Liver (tissue), 9 donors: ENCODE data around the gene MKNK1. TPM values are rescaled to one million over a fixed set of nuclear protein-coding genes. Genes with fewer than 3 reads are reported as not detected.

Experiments used
- DNase-seq: peaks from one replicate; pipeline ENCODE4 v3.0.0-alpha.2; 2017; ENCODE audit warnings: low spot score
- H3K27ac ChIP-seq, 2 donors: one replicate each; pipeline ENCODE4 v1.7.0; 2013; ENCODE audit warnings: inconsistent platforms in 2 of 2, low read length in 2 of 2, control low read depth in 1 of 2, low read depth in 1 of 2, mild to moderate bottlenecking in 1 of 2
- H3K27me3 ChIP-seq, 4 donors: one replicate each; pipeline versions ENCODE4 v1.6.1 to v1.7.0; 2013; ENCODE audit warnings: low read length in 3 of 4, inconsistent platforms in 1 of 4, mild to moderate bottlenecking in 1 of 4, moderate library complexity in 1 of 4; ENCODE audit not compliant: control insufficient read depth in 4 of 4, insufficient read depth in 4 of 4
- H3K36me3 ChIP-seq, 4 donors: one replicate each; pipeline versions ENCODE4 v1.6.1 to v1.7.0; 2013; ENCODE audit warnings: low read length in 3 of 4, mild to moderate bottlenecking in 3 of 4, low read depth in 1 of 4, moderate library complexity in 1 of 4; ENCODE audit not compliant: control insufficient read depth in 4 of 4, insufficient read depth in 3 of 4
- H3K4me1 ChIP-seq, 4 donors: one replicate each; pipeline versions ENCODE4 v1.6.1 to v1.7.0; 2013; ENCODE audit warnings: low read length in 3 of 4, mild to moderate bottlenecking in 3 of 4, moderate library complexity in 1 of 4; ENCODE audit not compliant: control insufficient read depth in 4 of 4, insufficient read depth in 4 of 4
- H3K4me3 ChIP-seq, 3 donors: one replicate each; pipeline versions ENCODE4 v1.6.1 to v1.7.0; 2013; ENCODE audit warnings: low read length in 3 of 3, control low read depth in 1 of 3, low read depth in 1 of 3, mild to moderate bottlenecking in 1 of 3
- H3K9ac ChIP-seq, 2 donors: one replicate each; pipeline ENCODE4 v1.7.0; 2013; ENCODE audit warnings: low read length in 2 of 2, mild to moderate bottlenecking in 2 of 2, moderate library complexity in 2 of 2, control low read depth in 1 of 2, low read depth in 1 of 2
- H3K9me3 ChIP-seq, 4 donors: one replicate each; pipeline versions ENCODE4 v1.6.1 to v1.7.0; 2013; ENCODE audit warnings: low read length in 3 of 4; ENCODE audit not compliant: control insufficient read depth in 4 of 4
- EGR1 ChIP-seq, 2 donors: IDR thresholded peaks; 2 replicates each; pipeline ENCODE4 v1.6.1; 2016 to 2018; ENCODE audit warnings: antibody characterized with exemption in 2 of 2, low read depth in 2 of 2
- FOXA1 ChIP-seq: IDR thresholded peaks from 2 replicates; pipeline ENCODE4 v1.6.1; 2016; ENCODE audit warnings: antibody characterized with exemption
- FOXA2 ChIP-seq: IDR thresholded peaks from 2 replicates; pipeline ENCODE4 v1.6.1; 2016; ENCODE audit warnings: antibody characterized with exemption
- GABPA ChIP-seq, 2 donors: IDR thresholded peaks in 1 of 2; conservative IDR thresholded peaks in 1 of 2; 2 replicates each; pipeline ENCODE4 v1.6.1; 2016; ENCODE audit warnings: antibody characterized with exemption in 2 of 2, mild to moderate bottlenecking in 1 of 2, moderate library complexity in 1 of 2
- HNF4A ChIP-seq, 2 donors: conservative IDR thresholded peaks; 2 replicates each; pipeline ENCODE4 v1.6.1; 2016; ENCODE audit warnings: antibody characterized with exemption in 2 of 2, mild to moderate bottlenecking in 2 of 2
- HNF4G ChIP-seq: IDR thresholded peaks from 2 replicates; pipeline ENCODE4 v1.6.1; 2016; ENCODE audit warnings: antibody characterized with exemption
- JUND ChIP-seq, 2 donors: IDR thresholded peaks; 2 replicates each; pipeline ENCODE4 v1.6.1; 2016; ENCODE audit warnings: antibody characterized with exemption in 2 of 2
- NR2F2 ChIP-seq: IDR thresholded peaks from 2 replicates; pipeline ENCODE4 v1.6.1; 2016; ENCODE audit warnings: antibody characterized with exemption
- RAD21 ChIP-seq, 2 donors: IDR thresholded peaks; 2 replicates each; pipeline ENCODE4 v1.6.1; 2016; ENCODE audit warnings: antibody characterized with exemption in 2 of 2, mild to moderate bottlenecking in 2 of 2
- RXRA ChIP-seq, 2 donors: IDR thresholded peaks; 2 replicates each; pipeline ENCODE4 v1.6.1; 2017 to 2018; ENCODE audit warnings: antibody characterized with exemption in 2 of 2, mild to moderate bottlenecking in 1 of 2
- SP1 ChIP-seq: IDR thresholded peaks from 2 replicates; pipeline ENCODE4 v1.6.1; 2018; ENCODE audit warnings: antibody characterized with exemption, mild to moderate bottlenecking
- TAF1 ChIP-seq: conservative IDR thresholded peaks from 2 replicates; pipeline ENCODE4 v1.6.1; 2016; ENCODE audit warnings: antibody characterized with exemption, mild to moderate bottlenecking
- YY1 ChIP-seq: IDR thresholded peaks from 2 replicates; pipeline ENCODE4 v1.6.1; 2016; ENCODE audit warnings: antibody characterized with exemption, mild to moderate bottlenecking
- WGBS: extraction: QIAGEN DNeasy Blood & Tissue Kit; methylation state at CpG from one replicate; pipeline ENCODE4 v1.1.7; 2013; 5-methylcytosine and 5-hydroxymethylcytosine counted together
- polyA plus RNA-seq, 2 donors: library from polyadenylated mRNA; stranded (reverse) in 1 of 2; unstranded in 1 of 2; fragments of 200-250 nt in 1 of 2; fragments of >200 nt in 1 of 2; fragmentation: Nextera tagmentation in 1 of 2; extraction: Ambion mirVana in 1 of 2; gene quantifications; one replicate each; pipeline versions ENCODE4 v1.2.1 to v1.2.3, GENCODE V29; 2013 to 2015
- total RNA-seq, 2 donors: library from RNA; depleted of rRNA; stranded (reverse); fragments of >200 nt; gene quantifications; one replicate each; pipeline ENCODE4 v1.2.3, GENCODE V29; 2014
- TF ChIP-seq, protein P1 (sequence below): IDR thresholded peaks from 2 replicates; pipeline ENCODE4 v1.6.1; 2016; ENCODE audit warnings: antibody characterized with exemption
- TF ChIP-seq, protein P2 (sequence below): IDR thresholded peaks from 2 replicates; pipeline ENCODE4 v1.6.1; 2016; ENCODE audit warnings: antibody characterized with exemption, mild to moderate bottlenecking
- TF ChIP-seq, protein P3 (sequence below): IDR thresholded peaks from 2 replicates; pipeline ENCODE4 v1.6.1; 2016; ENCODE audit warnings: antibody characterized with exemption
- TF ChIP-seq, protein P4 (sequence below): IDR thresholded peaks from 2 replicates; pipeline ENCODE4 v1.6.1; 2016; ENCODE audit warnings: antibody characterized with exemption
- TF ChIP-seq, protein P5 (sequence below): fragments of 150-350 bp; IDR thresholded peaks from 2 replicates; pipeline ENCODE4 v1.5.1; 2017; ENCODE audit warnings: improper control_type of control experiment, low read depth, low read length; ENCODE audit not compliant: missing input control
- donor health status: healthy.
- donor health status: healthy.
- donor health status: healthy.
- donor health status: healthy.
- donor health status: healthy.

Gene MKNK1
- total and polyA plus RNA-seq, 4 donors = 10.2 to 30.8 (median 18.3) TPM

DNA sequence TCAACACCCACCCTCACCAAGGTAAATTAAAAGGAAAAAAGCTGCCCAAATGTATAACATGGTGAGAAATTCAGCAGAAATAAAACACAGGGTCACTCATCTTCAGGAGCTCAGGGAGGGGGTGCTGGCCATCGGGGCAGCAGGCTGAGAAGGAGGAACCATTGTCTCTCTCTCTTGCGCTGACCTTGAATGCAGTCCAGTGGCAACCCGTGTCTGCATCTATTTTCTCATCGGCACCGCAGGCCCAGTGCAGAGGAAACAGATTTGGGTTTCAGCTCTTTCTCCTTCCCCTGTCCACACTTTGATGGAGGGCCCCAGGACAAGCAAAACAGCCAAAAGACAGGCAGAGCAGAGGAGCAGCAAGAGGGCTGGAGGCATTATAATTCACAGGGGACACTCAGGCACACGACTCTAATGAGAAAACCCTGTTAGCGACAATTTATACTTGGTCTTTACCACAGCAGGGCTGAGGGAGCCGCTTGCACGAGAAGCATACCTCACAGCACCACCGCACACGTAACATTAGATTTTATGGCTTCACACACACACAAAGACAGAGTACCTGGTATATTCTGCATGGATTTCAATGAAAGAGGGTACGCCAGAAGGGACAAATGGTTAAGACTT lies 18.6 kb downstream of the MKNK1 start:
- TF ChIP-seq NR2F2 = no peak
- TF ChIP-seq, protein P1, sequence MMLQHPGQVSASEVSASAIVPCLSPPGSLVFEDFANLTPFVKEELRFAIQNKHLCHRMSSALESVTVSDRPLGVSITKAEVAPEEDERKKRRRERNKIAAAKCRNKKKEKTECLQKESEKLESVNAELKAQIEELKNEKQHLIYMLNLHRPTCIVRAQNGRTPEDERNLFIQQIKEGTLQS = no peak
- TF ChIP-seq YY1 = no peak
- TF ChIP-seq, protein P2, sequence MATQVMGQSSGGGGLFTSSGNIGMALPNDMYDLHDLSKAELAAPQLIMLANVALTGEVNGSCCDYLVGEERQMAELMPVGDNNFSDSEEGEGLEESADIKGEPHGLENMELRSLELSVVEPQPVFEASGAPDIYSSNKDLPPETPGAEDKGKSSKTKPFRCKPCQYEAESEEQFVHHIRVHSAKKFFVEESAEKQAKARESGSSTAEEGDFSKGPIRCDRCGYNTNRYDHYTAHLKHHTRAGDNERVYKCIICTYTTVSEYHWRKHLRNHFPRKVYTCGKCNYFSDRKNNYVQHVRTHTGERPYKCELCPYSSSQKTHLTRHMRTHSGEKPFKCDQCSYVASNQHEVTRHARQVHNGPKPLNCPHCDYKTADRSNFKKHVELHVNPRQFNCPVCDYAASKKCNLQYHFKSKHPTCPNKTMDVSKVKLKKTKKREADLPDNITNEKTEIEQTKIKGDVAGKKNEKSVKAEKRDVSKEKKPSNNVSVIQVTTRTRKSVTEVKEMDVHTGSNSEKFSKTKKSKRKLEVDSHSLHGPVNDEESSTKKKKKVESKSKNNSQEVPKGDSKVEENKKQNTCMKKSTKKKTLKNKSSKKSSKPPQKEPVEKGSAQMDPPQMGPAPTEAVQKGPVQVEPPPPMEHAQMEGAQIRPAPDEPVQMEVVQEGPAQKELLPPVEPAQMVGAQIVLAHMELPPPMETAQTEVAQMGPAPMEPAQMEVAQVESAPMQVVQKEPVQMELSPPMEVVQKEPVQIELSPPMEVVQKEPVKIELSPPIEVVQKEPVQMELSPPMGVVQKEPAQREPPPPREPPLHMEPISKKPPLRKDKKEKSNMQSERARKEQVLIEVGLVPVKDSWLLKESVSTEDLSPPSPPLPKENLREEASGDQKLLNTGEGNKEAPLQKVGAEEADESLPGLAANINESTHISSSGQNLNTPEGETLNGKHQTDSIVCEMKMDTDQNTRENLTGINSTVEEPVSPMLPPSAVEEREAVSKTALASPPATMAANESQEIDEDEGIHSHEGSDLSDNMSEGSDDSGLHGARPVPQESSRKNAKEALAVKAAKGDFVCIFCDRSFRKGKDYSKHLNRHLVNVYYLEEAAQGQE = no peak
- TF ChIP-seq HNF4G = no peak
- TF ChIP-seq HNF4A (conservative IDR thresholded peaks at IDR 0.05) = no peak
- no peak for TF ChIP-seq FOXA1
- TF ChIP-seq, protein P3, sequence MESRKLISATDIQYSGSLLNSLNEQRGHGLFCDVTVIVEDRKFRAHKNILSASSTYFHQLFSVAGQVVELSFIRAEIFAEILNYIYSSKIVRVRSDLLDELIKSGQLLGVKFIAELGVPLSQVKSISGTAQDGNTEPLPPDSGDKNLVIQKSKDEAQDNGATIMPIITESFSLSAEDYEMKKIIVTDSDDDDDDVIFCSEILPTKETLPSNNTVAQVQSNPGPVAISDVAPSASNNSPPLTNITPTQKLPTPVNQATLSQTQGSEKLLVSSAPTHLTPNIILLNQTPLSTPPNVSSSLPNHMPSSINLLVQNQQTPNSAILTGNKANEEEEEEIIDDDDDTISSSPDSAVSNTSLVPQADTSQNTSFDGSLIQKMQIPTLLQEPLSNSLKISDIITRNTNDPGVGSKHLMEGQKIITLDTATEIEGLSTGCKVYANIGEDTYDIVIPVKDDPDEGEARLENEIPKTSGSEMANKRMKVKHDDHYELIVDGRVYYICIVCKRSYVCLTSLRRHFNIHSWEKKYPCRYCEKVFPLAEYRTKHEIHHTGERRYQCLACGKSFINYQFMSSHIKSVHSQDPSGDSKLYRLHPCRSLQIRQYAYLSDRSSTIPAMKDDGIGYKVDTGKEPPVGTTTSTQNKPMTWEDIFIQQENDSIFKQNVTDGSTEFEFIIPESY = no peak
- TF ChIP-seq TAF1 = no peak
- no peak for TF ChIP-seq EGR1 (IDR thresholded peaks at IDR 0.05; ENCODE audit: low read depth in 2 of 2)
- TF ChIP-seq GABPA (IDR thresholded peaks at IDR 0.05 in 1 of 2, conservative IDR thresholded peaks at IDR 0.05 in 1 of 2) = no peak
- TF ChIP-seq RXRA (IDR thresholded peaks at IDR 0.05) = no peak
- no peak for TF ChIP-seq SP1
- TF ChIP-seq FOXA2 = no peak
- TF ChIP-seq RAD21 (IDR thresholded peaks at IDR 0.05) = no peak
- TF ChIP-seq, protein P4, sequence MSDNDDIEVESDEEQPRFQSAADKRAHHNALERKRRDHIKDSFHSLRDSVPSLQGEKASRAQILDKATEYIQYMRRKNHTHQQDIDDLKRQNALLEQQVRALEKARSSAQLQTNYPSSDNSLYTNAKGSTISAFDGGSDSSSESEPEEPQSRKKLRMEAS = no peak
- TF ChIP-seq, protein P5, sequence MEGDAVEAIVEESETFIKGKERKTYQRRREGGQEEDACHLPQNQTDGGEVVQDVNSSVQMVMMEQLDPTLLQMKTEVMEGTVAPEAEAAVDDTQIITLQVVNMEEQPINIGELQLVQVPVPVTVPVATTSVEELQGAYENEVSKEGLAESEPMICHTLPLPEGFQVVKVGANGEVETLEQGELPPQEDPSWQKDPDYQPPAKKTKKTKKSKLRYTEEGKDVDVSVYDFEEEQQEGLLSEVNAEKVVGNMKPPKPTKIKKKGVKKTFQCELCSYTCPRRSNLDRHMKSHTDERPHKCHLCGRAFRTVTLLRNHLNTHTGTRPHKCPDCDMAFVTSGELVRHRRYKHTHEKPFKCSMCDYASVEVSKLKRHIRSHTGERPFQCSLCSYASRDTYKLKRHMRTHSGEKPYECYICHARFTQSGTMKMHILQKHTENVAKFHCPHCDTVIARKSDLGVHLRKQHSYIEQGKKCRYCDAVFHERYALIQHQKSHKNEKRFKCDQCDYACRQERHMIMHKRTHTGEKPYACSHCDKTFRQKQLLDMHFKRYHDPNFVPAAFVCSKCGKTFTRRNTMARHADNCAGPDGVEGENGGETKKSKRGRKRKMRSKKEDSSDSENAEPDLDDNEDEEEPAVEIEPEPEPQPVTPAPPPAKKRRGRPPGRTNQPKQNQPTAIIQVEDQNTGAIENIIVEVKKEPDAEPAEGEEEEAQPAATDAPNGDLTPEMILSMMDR = no peak
- TF ChIP-seq JUND (IDR thresholded peaks at IDR 0.05) = no peak
- H3K4me1 ChIP-seq = no peaks in the 10 kb centered on the region
- no peak for DNase-seq
- no peak overlapping the region for H3K27ac ChIP-seq
- H3K9me3 ChIP-seq = peaks cover 0 to 4% (median 0%) of the 10 kb centered on the region in 4 donors
- WGBS = 89% methylated on average over 12 of the region's 12 CpGs
- no peak overlapping the region for H3K4me3 ChIP-seq
- H3K27me3 ChIP-seq = no peaks in the 10 kb centered on the region
- H3K9ac ChIP-seq = no peak overlapping the region
- peaks cover 5 to 64% (median 38%) of the 10 kb centered on the region in 4 donors for H3K36me3 ChIP-seq
